CD14-positive monocyte (primary cell): ENCODE data around the gene EGFR. TPM values are rescaled to one million over a fixed set of nuclear protein-coding genes. Genes with fewer than 3 reads are reported as not detected.

Experiments used
- DNase-seq, 3 donors: peaks; one replicate each; pipeline ENCODE4 v3.0.0-alpha.2; 2011 to 2022
- H2AFZ ChIP-seq: 2 replicates; pipeline ENCODE4 v1.6.0; 2012; ENCODE audit warnings: mild to moderate bottlenecking, low read depth, low read length, inconsistent platforms; ENCODE audit not compliant: insufficient read depth, poor library complexity, severe bottlenecking
- H3K27ac ChIP-seq, 2 donors: 1 replicate in 1 of 2; 2 replicates in 1 of 2; pipeline ENCODE4 v1.5.1; 2012 to 2013; ENCODE audit warnings: low read length in 2 of 2, control low read depth in 1 of 2, inconsistent platforms in 1 of 2, low read depth in 1 of 2, mild to moderate bottlenecking in 1 of 2
- H3K27me3 ChIP-seq, 2 donors: one replicate each; pipeline versions ENCODE4 v1.6.0 to v1.6.1; 2011 to 2013; ENCODE audit warnings: low read length in 2 of 2; ENCODE audit not compliant: control insufficient read depth in 2 of 2, insufficient read depth in 2 of 2
- H3K36me3 ChIP-seq, 2 donors: replicated peaks in 1 of 2; 1 replicate in 1 of 2; 2 replicates in 1 of 2; pipeline versions ENCODE4 v1.5.1 to v1.6.1; 2012 to 2013; ENCODE audit warnings: low read length in 2 of 2, control low read depth in 1 of 2, inconsistent platforms in 1 of 2, mild to moderate bottlenecking in 1 of 2; ENCODE audit not compliant: insufficient read depth in 2 of 2, control insufficient read depth in 1 of 2
- H3K4me1 ChIP-seq, 2 donors: 1 replicate in 1 of 2; 2 replicates in 1 of 2; pipeline versions ENCODE4 v1.5.1 to v1.6.1; 2012 to 2013; ENCODE audit warnings: low read length in 2 of 2, control low read depth in 1 of 2, inconsistent platforms in 1 of 2, mild to moderate bottlenecking in 1 of 2, moderate library complexity in 1 of 2; ENCODE audit not compliant: insufficient read depth in 2 of 2, control insufficient read depth in 1 of 2
- H3K4me2 ChIP-seq: replicated peaks from 2 replicates; pipeline ENCODE3; 2012; ENCODE audit warnings: low read length, moderate library complexity, mild to moderate bottlenecking; ENCODE audit not compliant: poor library complexity, severe bottlenecking; ENCODE audit errors: extremely low read depth
- H3K4me3 ChIP-seq, 3 experiments: fragments of 200-600 bp in 1 of 3; sonication (generic) in 1 of 3; replicated peaks in 1 of 3; 1 replicate in 2 of 3; 2 replicates in 1 of 3; pipeline ENCODE4 v1.5.1; 2011 to 2013; ENCODE audit warnings: low read length in 3 of 3, mild to moderate bottlenecking in 3 of 3, control low read depth in 2 of 3, low read depth in 2 of 3, inconsistent platforms in 1 of 3, moderate library complexity in 1 of 3
- H3K79me2 ChIP-seq: 2 replicates; pipeline ENCODE4 v1.6.0; 2012; ENCODE audit warnings: mild to moderate bottlenecking, control low read depth, inconsistent platforms, low read length, moderate library complexity; ENCODE audit not compliant: insufficient read depth
- H3K9ac ChIP-seq: 2 replicates; pipeline ENCODE4 v1.6.0; 2017; ENCODE audit warnings: low read length, mild to moderate bottlenecking; ENCODE audit not compliant: insufficient read depth, poor library complexity, severe bottlenecking
- H3K9me3 ChIP-seq, 2 donors: replicated peaks in 1 of 2; 1 replicate in 1 of 2; 2 replicates in 1 of 2; pipeline versions ENCODE4 v1.5.1 to v1.6.1; 2012 to 2013; ENCODE audit warnings: low read length in 2 of 2, control low read depth in 1 of 2; ENCODE audit not compliant: control insufficient read depth in 1 of 2, insufficient read depth in 1 of 2
- H4K20me1 ChIP-seq: 2 replicates; pipeline ENCODE4 v1.6.0; 2012; ENCODE audit warnings: mild to moderate bottlenecking, low read length, control low read depth, moderate library complexity; ENCODE audit not compliant: insufficient read depth
- H3K27ac Mint-ChIP-seq, 7 donors: one replicate each; pipeline ENCODE4 v1.8.0; 2020; ENCODE audit warnings: mild to moderate bottlenecking in 7 of 7, mixed read lengths in 7 of 7, moderate library complexity in 6 of 7, inconsistent platforms in 2 of 7
- H3K27me3 Mint-ChIP-seq, 3 donors: one replicate each; pipeline ENCODE4 v1.8.0; 2021 to 2022; ENCODE audit warnings: low read depth in 3 of 3, mild to moderate bottlenecking in 3 of 3, mixed read lengths in 3 of 3, moderate library complexity in 3 of 3, inconsistent platforms in 1 of 3
- H3K36me3 Mint-ChIP-seq, 2 donors: one replicate each; pipeline ENCODE4 v1.8.0; 2020; ENCODE audit warnings: mixed read lengths in 2 of 2, inconsistent platforms in 1 of 2, mild to moderate bottlenecking in 1 of 2
- H3K4me1 Mint-ChIP-seq: one replicate; pipeline ENCODE4 v1.8.0; 2020; ENCODE audit warnings: mild to moderate bottlenecking, mixed read lengths
- H3K4me3 Mint-ChIP-seq, 2 donors: one replicate each; pipeline ENCODE4 v1.8.0; 2020; ENCODE audit warnings: mild to moderate bottlenecking in 2 of 2, mixed read lengths in 2 of 2, moderate library complexity in 1 of 2
- H3K9me3 Mint-ChIP-seq, 7 donors: one replicate each; pipeline ENCODE4 v1.8.0; 2020 to 2022; ENCODE audit warnings: mixed read lengths in 7 of 7, mild to moderate bottlenecking in 6 of 7, moderate library complexity in 6 of 7, inconsistent platforms in 2 of 7
- WGBS: methylation state at CpG from one replicate; pipeline ENCODE4 v1.1.5; 2013; ENCODE audit warnings: missing lambda C conversion rate; ENCODE audit not compliant: insufficient coverage; 5-methylcytosine and 5-hydroxymethylcytosine counted together
- intact Hi-C, 2 donors: fragments of 100-400 bp; cut with micrococcal nuclease; formaldehyde crosslinking; loops; one replicate each; pipeline versions ENCODE4 v1.15.0 to v1.15.1; 2023
- polyA plus RNA-seq, 3 donors: library from polyadenylated mRNA; depleted of rRNA in 1 of 3; unstranded in 2 of 3; stranded (reverse) in 1 of 3; fragments of 300-500 nt in 2 of 3; fragments of >200 nt in 1 of 3; fragmentation: Illumina TruSeq in 2 of 3; gene quantifications; 1 replicate in 2 of 3; 2 replicates in 1 of 3; pipeline ENCODE4 v1.2.3, GENCODE V29; 2012 to 2021
- TF ChIP-seq, protein P1 (sequence below): fragments of 200-600 bp; IDR thresholded peaks from one replicate; pipeline ENCODE4 v1.8.0; 2022; ENCODE audit warnings: antibody characterized with exemption, mild to moderate bottlenecking

EGFR gene
- polyA plus RNA-seq, 3 donors = not detected

DNA sequence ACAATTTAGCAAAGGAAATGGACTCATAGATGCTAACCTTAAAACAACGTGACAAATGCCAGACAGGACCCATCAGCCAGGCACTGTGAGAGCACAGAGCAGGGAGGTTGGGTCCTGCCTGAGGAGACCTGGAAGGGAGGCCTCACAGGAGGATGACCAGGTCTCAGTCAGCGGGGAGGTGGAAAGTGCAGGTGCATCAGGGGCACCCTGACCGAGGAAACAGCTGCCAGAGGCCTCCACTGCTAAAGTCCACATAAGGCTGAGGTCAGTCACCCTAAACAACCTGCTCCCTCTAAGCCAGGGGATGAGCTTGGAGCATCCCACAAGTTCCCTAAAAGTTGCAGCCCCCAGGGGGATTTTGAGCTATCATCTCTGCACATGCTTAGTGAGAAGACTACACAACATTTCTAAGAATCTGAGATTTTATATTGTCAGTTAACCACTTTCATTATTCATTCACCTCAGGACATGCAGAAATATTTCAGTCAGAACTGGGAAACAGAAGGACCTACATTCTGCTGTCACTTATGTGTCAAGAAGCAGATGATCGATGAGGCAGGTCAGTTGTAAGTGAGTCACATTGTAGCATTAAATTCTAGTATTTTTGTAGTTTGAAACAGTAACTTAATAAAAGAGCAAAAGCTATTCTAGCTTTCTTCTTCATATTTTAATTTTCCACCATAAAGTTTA lies 188.8 kb downstream of the EGFR start:
- no peak overlapping the region for H3K4me3 ChIP-seq
- TF ChIP-seq, protein P1, sequence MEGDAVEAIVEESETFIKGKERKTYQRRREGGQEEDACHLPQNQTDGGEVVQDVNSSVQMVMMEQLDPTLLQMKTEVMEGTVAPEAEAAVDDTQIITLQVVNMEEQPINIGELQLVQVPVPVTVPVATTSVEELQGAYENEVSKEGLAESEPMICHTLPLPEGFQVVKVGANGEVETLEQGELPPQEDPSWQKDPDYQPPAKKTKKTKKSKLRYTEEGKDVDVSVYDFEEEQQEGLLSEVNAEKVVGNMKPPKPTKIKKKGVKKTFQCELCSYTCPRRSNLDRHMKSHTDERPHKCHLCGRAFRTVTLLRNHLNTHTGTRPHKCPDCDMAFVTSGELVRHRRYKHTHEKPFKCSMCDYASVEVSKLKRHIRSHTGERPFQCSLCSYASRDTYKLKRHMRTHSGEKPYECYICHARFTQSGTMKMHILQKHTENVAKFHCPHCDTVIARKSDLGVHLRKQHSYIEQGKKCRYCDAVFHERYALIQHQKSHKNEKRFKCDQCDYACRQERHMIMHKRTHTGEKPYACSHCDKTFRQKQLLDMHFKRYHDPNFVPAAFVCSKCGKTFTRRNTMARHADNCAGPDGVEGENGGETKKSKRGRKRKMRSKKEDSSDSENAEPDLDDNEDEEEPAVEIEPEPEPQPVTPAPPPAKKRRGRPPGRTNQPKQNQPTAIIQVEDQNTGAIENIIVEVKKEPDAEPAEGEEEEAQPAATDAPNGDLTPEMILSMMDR = no peak
- intact Hi-C loops = no loop called here
- no peaks in the 10 kb centered on the region for H4K20me1 ChIP-seq
- no peaks in the 10 kb centered on the region for H3K79me2 ChIP-seq
- Mint-ChIP-seq H3K4me1 (no peaks in the 10 kb centered on the region), H3K4me3 (no peak overlapping the region), H3K27me3 (peaks cover 0 to 1% (median 0%) of the 10 kb centered on the region in 3 donors), H3K27ac (no peak overlapping the region), H3K36me3 (no peaks in the 10 kb centered on the region), H3K9me3 (no peaks in the 10 kb centered on the region)
- peaks cover 0 to 5% of the 10 kb centered on the region in 2 donors for H3K9me3 ChIP-seq
- no peak overlapping the region for H3K27ac ChIP-seq
- 74% methylated on average over 3 of the region's 4 CpGs for WGBS
- no peaks in the 10 kb centered on the region for H3K4me1 ChIP-seq
- no peaks in the 10 kb centered on the region for H3K27me3 ChIP-seq
- H3K9ac ChIP-seq = no peak overlapping the region
- H2AFZ ChIP-seq = no peak overlapping the region
- no peak for DNase-seq
- H3K4me2 ChIP-seq = no peak overlapping the region
- no peaks in the 10 kb centered on the region for H3K36me3 ChIP-seq

DNA sequence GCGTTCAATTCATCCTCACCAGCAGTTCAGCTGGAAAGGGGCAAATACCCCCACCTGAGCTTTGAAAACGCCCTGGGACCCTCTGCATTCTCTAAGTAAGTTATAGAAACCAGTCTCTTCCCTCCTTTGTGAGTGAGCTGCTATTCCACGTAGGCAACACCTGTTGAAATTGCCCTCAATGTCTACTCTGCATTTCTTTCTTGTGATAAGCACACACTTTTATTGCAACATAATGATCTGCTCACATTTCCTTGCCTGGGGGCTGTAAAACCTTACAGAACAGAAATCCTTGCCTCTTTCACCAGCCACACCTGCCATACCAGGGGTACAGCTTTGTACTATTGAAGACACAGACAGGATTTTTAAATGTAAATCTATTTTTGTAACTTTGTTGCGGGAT lies 190.5 kb downstream of the EGFR start:
- no peaks in the 10 kb centered on the region for H4K20me1 ChIP-seq
- intact Hi-C loops = no loop called here
- H3K36me3 ChIP-seq = no peaks in the 10 kb centered on the region
- DNase-seq = no peak
- Mint-ChIP-seq H3K9me3 (no peaks in the 10 kb centered on the region), H3K4me1 (no peaks in the 10 kb centered on the region), H3K27me3 (peaks cover 0 to 1% (median 0%) of the 10 kb centered on the region in 3 donors), H3K4me3 (no peak overlapping the region), H3K36me3 (no peaks in the 10 kb centered on the region), H3K27ac (no peak overlapping the region)
- H3K4me3 ChIP-seq = no peak overlapping the region
- H3K4me1 ChIP-seq = no peaks in the 10 kb centered on the region
- no peak overlapping the region for H2AFZ ChIP-seq
- no peak overlapping the region for H3K4me2 ChIP-seq
- no peaks in the 10 kb centered on the region for H3K79me2 ChIP-seq
- no peak overlapping the region for H3K27ac ChIP-seq
- WGBS = 62% methylated on average over 2 of the region's 4 CpGs
- TF ChIP-seq, protein P1 = no peak
- peaks cover 0 to 4% of the 10 kb centered on the region in 2 donors for H3K9me3 ChIP-seq
- no peak overlapping the region for H3K9ac ChIP-seq
- no peaks in the 10 kb centered on the region for H3K27me3 ChIP-seq
